Measurements from ENCODE around the gene DPYD.

Gene DPYD

GRCh38 chr1:97385536-97386277 lies 535.1 kb downstream of the DPYD start:
- DNase-seq (ENCODE audit: low read depth) = no peak
- no peak overlapping the region for H3K4me3 ChIP-seq (ENCODE audit: low read length)
- TF ChIP-seq CTCF (conservative IDR thresholded peaks at IDR 0.05; ENCODE audit: low read depth, low read length) = no peak

GRCh38 chr1:97384294-97384968 lies 536.4 kb downstream of the DPYD start:
- DNase-seq (ENCODE audit: low read depth) = peak; percentile 98
- no peak for TF ChIP-seq CTCF (conservative IDR thresholded peaks at IDR 0.05; ENCODE audit: low read depth, low read length)
- H3K4me3 ChIP-seq (ENCODE audit: low read length) = no peak overlapping the region

- DNase-seq (ENCODE audit: low read depth) = no peak
- H3K4me3 ChIP-seq (ENCODE audit: low read length) = no peak overlapping the region
- TF ChIP-seq CTCF (conservative IDR thresholded peaks at IDR 0.05; ENCODE audit: low read depth, low read length) = no peak
Observed at GRCh38 chr1:97383797-97384196, 537.0 kb downstream of the DPYD start.

- no peak overlapping the region for H3K4me3 ChIP-seq (ENCODE audit: low read length)
- TF ChIP-seq CTCF (conservative IDR thresholded peaks at IDR 0.05; ENCODE audit: low read depth, low read length) = no peak
Observed at GRCh38 chr1:97382206-97382605, 538.6 kb downstream of the DPYD start.

GRCh38 chr1:97379387-97380075 lies 541.3 kb downstream of the DPYD start:
- H3K4me3 ChIP-seq (ENCODE audit: low read length) = no peak overlapping the region
- no peak for TF ChIP-seq CTCF (conservative IDR thresholded peaks at IDR 0.05; ENCODE audit: low read depth, low read length)
- no peak for DNase-seq (ENCODE audit: low read depth)

More at GRCh38 chr1:97382206-97382605, 538.6 kb downstream of the DPYD start:
- no peak for DNase-seq (ENCODE audit: low read depth)

GRCh38 chr1:97378596-97378995 lies 542.2 kb downstream of the DPYD start:
- no peak for DNase-seq (ENCODE audit: low read depth)
- TF ChIP-seq CTCF (conservative IDR thresholded peaks at IDR 0.05; ENCODE audit: low read depth, low read length) = no peak
- no peak overlapping the region for H3K4me3 ChIP-seq (ENCODE audit: low read length)

Data from retinal pigment epithelial cell (primary cell).